ENCODE measurements around the gene AGO4. TPM values are rescaled to one million over a fixed set of nuclear protein-coding genes. Genes with fewer than 3 reads are reported as not detected.
"Not testable (repeated sequence)": the region's sequence is repeated elsewhere in the genome, so short reads cannot be mapped to it uniquely, and the experiment has no call there.

Gene AGO4
- total RNA-seq, 4 donors from 2014 or later, result 10.8 to 23.6 (median 17.7) TPM

DNA sequence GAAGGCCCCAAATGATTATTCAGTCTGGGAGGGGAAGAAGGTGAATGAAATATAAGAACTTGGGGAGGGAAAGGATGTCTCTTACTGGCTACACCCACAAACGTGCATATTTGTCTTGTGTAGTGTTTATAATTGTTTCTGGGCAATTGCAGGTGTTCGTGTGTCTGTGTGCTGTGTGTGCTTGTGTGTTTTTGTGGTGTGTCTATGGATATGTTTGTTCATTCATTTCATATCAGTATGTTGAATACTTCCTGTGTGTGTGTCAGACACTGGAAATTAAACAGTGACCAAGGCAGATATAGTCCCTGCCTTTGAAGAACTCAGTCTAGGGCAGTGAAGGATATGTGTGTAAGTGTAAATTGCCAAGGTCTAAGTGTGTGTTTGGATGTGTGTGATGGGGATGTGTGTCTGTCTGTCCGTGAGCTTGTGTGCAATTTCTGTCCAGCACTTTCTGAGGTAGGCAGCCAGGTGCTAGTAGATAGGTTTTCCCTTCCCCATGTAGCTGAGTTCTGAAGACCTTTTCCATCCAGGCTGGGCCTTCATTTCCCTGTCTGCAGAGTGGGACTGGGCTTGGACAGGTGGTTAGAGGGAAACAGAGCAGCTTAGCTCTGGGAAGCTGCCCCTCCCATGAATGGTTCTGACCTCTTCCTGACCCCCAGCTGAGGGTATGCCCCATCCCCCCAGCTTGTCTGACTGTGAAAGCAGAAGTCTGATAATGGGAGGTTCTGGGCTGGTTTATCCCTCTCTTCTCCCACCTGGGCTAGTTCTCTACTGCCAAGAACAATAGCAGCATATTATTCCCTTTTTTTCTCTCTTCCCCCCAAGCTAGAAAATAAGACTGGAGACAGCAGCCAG lies 79.0 kb downstream of the AGO4 start:
- H3K27me3 ChIP-seq, result no peaks in the 10 kb centered on the region
- no peak for DNase-seq
- H3K27ac ChIP-seq, result no peak overlapping the region
- H3K4me1 ChIP-seq, result no peaks in the 10 kb centered on the region
- intact Hi-C loops (cut with DNase I; ENCODE audit: low total_unique reads), result no loop called here
- no peaks in the 10 kb centered on the region for H3K9me3 ChIP-seq
- H3K36me3 ChIP-seq, result no peaks in the 10 kb centered on the region
- TF ChIP-seq, protein P1, sequence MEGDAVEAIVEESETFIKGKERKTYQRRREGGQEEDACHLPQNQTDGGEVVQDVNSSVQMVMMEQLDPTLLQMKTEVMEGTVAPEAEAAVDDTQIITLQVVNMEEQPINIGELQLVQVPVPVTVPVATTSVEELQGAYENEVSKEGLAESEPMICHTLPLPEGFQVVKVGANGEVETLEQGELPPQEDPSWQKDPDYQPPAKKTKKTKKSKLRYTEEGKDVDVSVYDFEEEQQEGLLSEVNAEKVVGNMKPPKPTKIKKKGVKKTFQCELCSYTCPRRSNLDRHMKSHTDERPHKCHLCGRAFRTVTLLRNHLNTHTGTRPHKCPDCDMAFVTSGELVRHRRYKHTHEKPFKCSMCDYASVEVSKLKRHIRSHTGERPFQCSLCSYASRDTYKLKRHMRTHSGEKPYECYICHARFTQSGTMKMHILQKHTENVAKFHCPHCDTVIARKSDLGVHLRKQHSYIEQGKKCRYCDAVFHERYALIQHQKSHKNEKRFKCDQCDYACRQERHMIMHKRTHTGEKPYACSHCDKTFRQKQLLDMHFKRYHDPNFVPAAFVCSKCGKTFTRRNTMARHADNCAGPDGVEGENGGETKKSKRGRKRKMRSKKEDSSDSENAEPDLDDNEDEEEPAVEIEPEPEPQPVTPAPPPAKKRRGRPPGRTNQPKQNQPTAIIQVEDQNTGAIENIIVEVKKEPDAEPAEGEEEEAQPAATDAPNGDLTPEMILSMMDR (IDR thresholded peaks at IDR 0.05), result no peak
- no peak for TF ChIP-seq POLR2A (IDR thresholded peaks at IDR 0.05)
- no peak overlapping the region for H3K4me3 ChIP-seq

DNA sequence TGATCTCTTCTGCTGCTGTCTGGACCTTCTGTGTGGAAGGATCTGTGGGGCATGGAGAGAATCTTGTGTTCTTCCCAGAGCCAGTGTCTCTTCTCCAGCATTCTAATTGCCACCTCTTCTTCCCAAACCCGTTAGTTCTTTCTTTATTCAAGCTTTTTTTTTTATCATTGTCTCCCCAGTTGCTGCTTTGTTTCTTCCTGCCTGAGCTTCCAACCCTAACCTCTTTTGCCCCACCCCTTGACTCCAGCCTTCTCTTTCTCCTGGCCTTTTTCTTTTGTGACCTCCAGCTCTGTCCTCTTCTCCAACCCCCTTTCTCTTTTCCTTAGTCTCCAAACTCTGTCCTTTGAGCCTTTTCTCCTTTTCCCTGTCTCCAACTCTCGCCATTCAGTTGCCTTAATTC lies 79.7 kb downstream of the AGO4 start:
- intact Hi-C loops (cut with DNase I; ENCODE audit: low total_unique reads), result no loop called here
- no peak for TF ChIP-seq POLR2A (IDR thresholded peaks at IDR 0.05)
- TF ChIP-seq, protein P1 (IDR thresholded peaks at IDR 0.05), result no peak
- Histone ChIP-seq H3K36me3 (no peaks in the 10 kb centered on the region), H3K27me3 (no peaks in the 10 kb centered on the region), H3K27ac (no peak overlapping the region), H3K9me3 (no peaks in the 10 kb centered on the region), H3K4me1 (no peaks in the 10 kb centered on the region), H3K4me3 (no peak overlapping the region)
- no peak for DNase-seq

DNA sequence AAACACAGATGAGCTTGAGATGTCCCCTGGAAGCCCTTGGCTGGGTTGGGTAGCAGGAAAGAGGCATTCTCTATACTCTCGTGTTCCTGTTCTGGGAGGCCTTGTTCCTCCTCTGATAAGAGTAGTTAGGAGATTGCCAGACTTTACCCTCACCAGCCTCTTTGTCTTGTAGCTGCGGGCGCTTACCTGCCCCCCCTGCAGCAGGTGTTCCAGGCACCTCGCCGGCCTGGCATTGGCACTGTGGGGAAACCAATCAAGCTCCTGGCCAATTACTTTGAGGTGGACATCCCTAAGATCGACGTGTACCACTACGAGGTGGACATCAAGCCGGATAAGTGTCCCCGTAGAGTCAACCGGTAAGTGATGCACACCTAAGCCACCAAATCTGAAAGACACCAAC lies 80.4 kb downstream of the AGO4 start:
- H3K36me3 ChIP-seq, result no peaks in the 10 kb centered on the region

DNA sequence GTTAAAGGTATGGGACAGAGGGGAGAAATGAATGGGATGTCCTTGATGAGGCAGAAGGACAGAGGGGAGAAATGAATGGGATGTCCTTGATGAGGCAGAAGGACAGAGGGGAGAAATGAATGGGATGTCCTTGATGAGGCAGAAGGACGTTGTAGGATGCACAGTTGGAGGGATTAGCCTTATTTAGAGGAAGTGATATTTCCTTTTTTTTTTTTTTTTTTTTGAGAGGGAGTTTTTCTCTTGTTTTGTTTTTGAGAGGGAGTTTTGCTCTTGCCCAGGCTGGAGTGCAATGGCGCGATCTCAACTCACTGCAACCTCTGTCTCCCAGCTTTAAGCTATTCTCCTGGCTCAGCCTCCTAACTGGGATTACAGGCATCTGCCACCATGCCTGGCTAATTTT lies 81.2 kb downstream of the AGO4 start:
- H3K27me3 ChIP-seq; DNase-seq; H3K4me3 ChIP-seq; H3K27ac ChIP-seq; H3K9me3 ChIP-seq; intact Hi-C loops (cut with DNase I; ENCODE audit: low total_unique reads); H3K4me1 ChIP-seq; H3K36me3 ChIP-seq: not testable (repeated sequence)

More for the DNA sequence above, 80.4 kb downstream of the AGO4 start:
- Histone ChIP-seq H3K4me1 (no peaks in the 10 kb centered on the region), H3K27me3 (no peaks in the 10 kb centered on the region), H3K4me3 (no peak overlapping the region), H3K9me3 (no peaks in the 10 kb centered on the region), H3K27ac (no peak overlapping the region)
- intact Hi-C loops (cut with DNase I; ENCODE audit: low total_unique reads), result no loop called here
- no peak for DNase-seq
- TF ChIP-seq, protein P1 (IDR thresholded peaks at IDR 0.05), result no peak
- no peak for TF ChIP-seq POLR2A (IDR thresholded peaks at IDR 0.05)

DNA sequence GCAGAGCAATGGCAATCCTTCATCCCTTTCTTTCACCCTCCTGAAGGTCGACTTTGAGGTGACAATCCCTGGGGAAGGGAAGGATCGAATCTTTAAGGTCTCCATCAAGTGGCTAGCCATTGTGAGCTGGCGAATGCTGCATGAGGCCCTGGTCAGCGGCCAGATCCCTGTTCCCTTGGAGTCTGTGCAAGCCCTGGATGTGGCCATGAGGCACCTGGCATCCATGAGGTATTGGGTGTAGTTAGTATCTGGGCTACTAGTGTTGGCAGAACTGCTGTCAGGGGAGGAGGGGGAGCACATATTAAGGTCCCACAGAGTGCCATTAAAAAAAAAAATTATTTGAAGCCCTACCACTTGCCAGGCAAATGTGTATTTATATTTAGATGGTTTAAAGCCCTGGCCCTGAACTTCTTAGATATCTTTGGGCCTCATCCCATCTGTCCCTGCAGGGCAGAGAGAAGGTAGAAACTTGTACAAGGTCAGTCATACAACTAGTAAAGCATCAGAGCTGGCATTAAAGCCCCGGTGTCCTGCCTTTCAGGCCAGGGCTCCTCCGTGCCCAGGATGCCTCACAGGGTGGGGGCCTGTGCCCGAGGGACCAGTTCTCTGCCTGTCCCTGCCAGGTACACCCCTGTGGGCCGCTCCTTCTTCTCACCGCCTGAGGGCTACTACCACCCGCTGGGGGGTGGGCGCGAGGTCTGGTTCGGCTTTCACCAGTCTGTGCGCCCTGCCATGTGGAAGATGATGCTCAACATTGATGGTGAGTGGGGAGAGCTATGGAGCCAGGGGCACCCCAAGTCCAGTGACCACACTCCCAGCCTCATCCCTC lies 85.4 kb downstream of the AGO4 start:
- H3K9me3 ChIP-seq, result no peaks in the 10 kb centered on the region
- H3K36me3 ChIP-seq, result no peaks in the 10 kb centered on the region
- no peaks in the 10 kb centered on the region for H3K4me1 ChIP-seq
- intact Hi-C loops (cut with DNase I; ENCODE audit: low total_unique reads), result no loop called here
- TF ChIP-seq, protein P1 (IDR thresholded peaks at IDR 0.05), result no peak
- TF ChIP-seq POLR2A (IDR thresholded peaks at IDR 0.05), result no peak
- no peak overlapping the region for H3K4me3 ChIP-seq
- no peak overlapping the region for H3K27ac ChIP-seq
- H3K27me3 ChIP-seq, result no peaks in the 10 kb centered on the region
- DNase-seq, result no peak

Data from uterus (tissue), 4 donors.